ENCODE data around the gene RAB15. TPM values are rescaled to one million over a fixed set of nuclear protein-coding genes. Genes with fewer than 3 reads are reported as not detected.
A peak's percentile ranks its signal among the peaks of the same experiment; 100 is the strongest.
"Not testable (repeated sequence)": the region's sequence is repeated elsewhere in the genome, so short reads cannot be mapped to it uniquely, and the experiment has no call there.

Gene RAB15
- total and polyA plus RNA-seq, 12 donors: 8.2 to 94.3 (median 31.6) TPM

GRCh38 chr14:64915797-64916196 lies 56.3 kb downstream of the RAB15 start:
- Histone ChIP-seq H3K4me3 (peak overlapping the region in 6 of 10 donors; percentile 71 to 99 (median 90)), H3K9me3 (no peaks in the 10 kb centered on the region), H3K36me3 (no peaks in the 10 kb centered on the region), H3K27me3 (no peaks in the 10 kb centered on the region), H3K27ac (no peak overlapping the region), H3K4me1 (peaks cover 12 to 68% (median 49%) of the 10 kb centered on the region in 9 donors)
- DNase-seq (no peak), ATAC-seq (no peak)
- 91 to 93% methylated on average over 2 of the region's 2 CpGs for WGBS, 2 donors
- TF ChIP-seq, protein P1, sequence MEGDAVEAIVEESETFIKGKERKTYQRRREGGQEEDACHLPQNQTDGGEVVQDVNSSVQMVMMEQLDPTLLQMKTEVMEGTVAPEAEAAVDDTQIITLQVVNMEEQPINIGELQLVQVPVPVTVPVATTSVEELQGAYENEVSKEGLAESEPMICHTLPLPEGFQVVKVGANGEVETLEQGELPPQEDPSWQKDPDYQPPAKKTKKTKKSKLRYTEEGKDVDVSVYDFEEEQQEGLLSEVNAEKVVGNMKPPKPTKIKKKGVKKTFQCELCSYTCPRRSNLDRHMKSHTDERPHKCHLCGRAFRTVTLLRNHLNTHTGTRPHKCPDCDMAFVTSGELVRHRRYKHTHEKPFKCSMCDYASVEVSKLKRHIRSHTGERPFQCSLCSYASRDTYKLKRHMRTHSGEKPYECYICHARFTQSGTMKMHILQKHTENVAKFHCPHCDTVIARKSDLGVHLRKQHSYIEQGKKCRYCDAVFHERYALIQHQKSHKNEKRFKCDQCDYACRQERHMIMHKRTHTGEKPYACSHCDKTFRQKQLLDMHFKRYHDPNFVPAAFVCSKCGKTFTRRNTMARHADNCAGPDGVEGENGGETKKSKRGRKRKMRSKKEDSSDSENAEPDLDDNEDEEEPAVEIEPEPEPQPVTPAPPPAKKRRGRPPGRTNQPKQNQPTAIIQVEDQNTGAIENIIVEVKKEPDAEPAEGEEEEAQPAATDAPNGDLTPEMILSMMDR (IDR thresholded peaks at IDR 0.05): no peak
- intact Hi-C loops (cut with DNase I): loop anchor here in 4 of 10 donors (2.0 to 10.0 kb wide), 4 partner anchors 57 to 71 kb away; partner anchors contain the start of genes FNTB (in 3 of the 4) and RAB15 (in 1 of the 4)

DNA sequence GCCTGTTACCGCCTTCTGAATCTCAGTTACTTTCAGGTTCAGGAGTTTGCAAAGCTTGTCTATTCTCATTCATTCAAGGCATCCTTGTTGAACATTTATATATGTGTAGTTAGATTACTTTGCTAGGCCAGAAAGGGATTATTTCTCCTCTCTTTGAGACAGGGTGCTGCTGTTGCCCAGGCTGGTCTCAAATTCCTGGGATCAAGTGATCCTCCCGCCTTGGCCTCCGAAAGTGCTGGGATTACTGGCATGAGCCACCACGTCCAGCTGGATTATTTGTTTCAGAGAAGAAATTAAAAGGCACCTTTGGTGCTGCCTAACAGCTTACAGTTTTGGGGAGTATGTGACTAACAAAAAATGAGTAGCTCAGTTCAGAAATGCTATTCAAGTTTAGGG lies 57.1 kb downstream of the RAB15 start:
- TF ChIP-seq, protein P1 (IDR thresholded peaks at IDR 0.05): no peak
- intact Hi-C loops (cut with DNase I): loop anchor here in 4 of 10 donors (2.0 to 10.0 kb wide), 4 partner anchors 57 to 72 kb away; partner anchors contain the start of genes FNTB (in 3 of the 4) and RAB15 (in 1 of the 4)
- Histone ChIP-seq H3K27ac (peak overlapping the region; percentile 64 to 99 (median 94)), H3K36me3 (no peaks in the 10 kb centered on the region), H3K9me3 (no peaks in the 10 kb centered on the region), H3K4me3 (peak overlapping the region; percentile 71 to 99 (median 90)), H3K4me1 (peaks cover 12 to 63% (median 42%) of the 10 kb centered on the region in 9 donors), H3K27me3 (no peaks in the 10 kb centered on the region)
- DNase-seq (no peak), ATAC-seq (no peak)
- 25 to 30% methylated on average over 4 of the region's 4 CpGs for WGBS, 2 donors

DNA sequence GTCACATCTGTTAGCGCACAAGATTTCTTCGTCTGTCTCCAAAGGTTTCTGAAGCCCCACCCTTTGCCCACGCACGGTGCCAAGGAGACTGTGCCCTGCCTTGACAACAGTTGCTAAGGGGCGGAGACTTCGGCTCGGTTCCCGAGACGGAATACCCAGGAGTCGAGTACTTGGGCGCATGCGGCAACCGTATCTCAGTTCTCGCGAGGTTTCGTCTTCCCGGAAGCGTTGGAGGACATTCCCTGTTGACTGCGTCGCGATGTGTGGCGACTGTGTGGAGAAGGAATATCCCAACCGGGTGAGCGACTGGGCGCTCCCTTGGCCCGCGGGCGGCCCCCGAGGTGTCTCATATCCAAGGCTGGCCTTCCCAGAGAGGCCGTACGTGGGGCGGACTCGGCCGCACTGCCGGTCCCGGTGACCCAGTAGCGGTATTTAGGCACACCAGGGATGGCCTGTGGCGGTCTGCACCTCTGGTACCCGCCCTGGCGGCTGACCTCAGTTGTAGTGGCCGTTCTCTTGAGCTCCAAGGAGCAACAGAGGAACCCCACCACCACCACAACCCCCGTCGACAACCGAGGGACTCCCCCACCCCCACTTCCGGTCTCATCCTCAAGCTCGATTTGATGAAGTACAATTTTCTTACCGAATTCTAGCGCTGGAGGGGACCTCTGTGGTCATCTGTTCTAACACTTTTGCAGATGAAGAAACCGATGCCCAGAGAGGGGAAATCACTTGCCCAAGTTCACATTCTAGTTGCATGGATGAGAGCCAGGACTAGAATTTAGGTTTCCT lies 57.7 kb downstream of the RAB15 start, which contains the start of gene CHURC1:
CHURC1 (plus strand) TSS at position 219 of the 792 bp plus-strand sequence; CDS start at position 260, 41 bp downstream.
- intact Hi-C loops (cut with DNase I): loop anchor here in 5 of 10 donors (2.0 to 10.0 kb wide), 5 partner anchors 58 to 188 kb away; partner anchors contain the start of genes FNTB (in 3 of the 5), RAB15 (in 2 of the 5) and MAX (in 1 of the 5)
- WGBS, 2 donors: 0% methylated on average over 49 of the region's 49 CpGs
- no peaks in the 10 kb centered on the region for H3K36me3 ChIP-seq
- H3K4me3 ChIP-seq: peak within 1 kb of the TSS; percentile 71 to 99 (median 90)
- H3K9me3 ChIP-seq: no peaks in the 10 kb centered on the region
- peaks cover 0 to 2% (median 0%) of the 10 kb centered on the region in 7 donors for H3K27me3 ChIP-seq
- peak within 1 kb of the TSS; percentile 64 to 99 (median 94) for H3K27ac ChIP-seq
- TF ChIP-seq, protein P1 (IDR thresholded peaks at IDR 0.05): no peak
- ATAC-seq: peak; percentile 98 to 100 (median 99)
- peak; percentile 97 to 99 for DNase-seq
- H3K4me1 ChIP-seq: peaks cover 9 to 57% (median 36%) of the 10 kb centered on the region in 9 donors

DNA sequence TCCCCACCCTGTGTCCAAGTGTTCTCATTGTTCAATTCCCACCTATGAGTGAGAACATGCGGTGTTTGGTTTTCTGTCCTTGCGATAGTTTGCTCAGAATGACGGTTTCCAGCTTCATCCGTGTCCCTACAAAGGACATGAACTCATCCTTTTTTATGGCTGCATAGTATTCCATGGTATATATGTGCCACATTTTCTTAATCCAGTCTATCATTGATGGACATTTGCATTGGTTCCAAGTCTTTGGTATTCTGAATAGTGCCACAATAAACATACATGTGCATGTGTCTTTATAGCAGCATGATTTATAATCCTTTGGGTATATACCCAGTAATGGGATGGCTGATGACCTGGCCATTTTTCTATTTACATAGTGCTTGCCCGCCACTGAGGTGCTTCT lies 58.7 kb downstream of the RAB15 start:
- not testable (repeated sequence) for H3K27me3 ChIP-seq, H3K9me3 ChIP-seq, DNase-seq, ATAC-seq, H3K36me3 ChIP-seq
- peaks cover 8 to 49% (median 26%) of the 10 kb centered on the region in 9 donors for H3K4me1 ChIP-seq
- H3K4me3 ChIP-seq: peak overlapping the region in 7 of 10 donors; percentile 71 to 99 (median 90)
- intact Hi-C loops (cut with DNase I): loop anchor here in 3 of 10 donors (5.0 to 10.0 kb wide), 3 partner anchors 59 to 189 kb away; partner anchors contain the start of genes FNTB (in 2 of the 3), MAX (in 1 of the 3) and RAB15 (in 1 of the 3)
- peak overlapping the region in 5 of 10 donors; percentile 89 to 99 (median 95) for H3K27ac ChIP-seq
- WGBS, 2 donors: 37 to 44% methylated on average over 1 to 4 of the region's 5 CpGs
